GM21360 (cell line): Measurements from ENCODE around the gene ZBED6.
"Not testable (repeated sequence)": the region's sequence is repeated elsewhere in the genome, so short reads cannot be mapped to it uniquely, and the experiment has no call there.

Experiments
- ATAC-seq: cut with Tn5 transposase; IDR thresholded peaks from one replicate; pipeline ENCODE4 v1.9.1; 2021; ENCODE audit warnings: mild to moderate bottlenecking, moderate library complexity; ENCODE audit not compliant: unreplicated experiment

The ZBED6 gene, protein sequence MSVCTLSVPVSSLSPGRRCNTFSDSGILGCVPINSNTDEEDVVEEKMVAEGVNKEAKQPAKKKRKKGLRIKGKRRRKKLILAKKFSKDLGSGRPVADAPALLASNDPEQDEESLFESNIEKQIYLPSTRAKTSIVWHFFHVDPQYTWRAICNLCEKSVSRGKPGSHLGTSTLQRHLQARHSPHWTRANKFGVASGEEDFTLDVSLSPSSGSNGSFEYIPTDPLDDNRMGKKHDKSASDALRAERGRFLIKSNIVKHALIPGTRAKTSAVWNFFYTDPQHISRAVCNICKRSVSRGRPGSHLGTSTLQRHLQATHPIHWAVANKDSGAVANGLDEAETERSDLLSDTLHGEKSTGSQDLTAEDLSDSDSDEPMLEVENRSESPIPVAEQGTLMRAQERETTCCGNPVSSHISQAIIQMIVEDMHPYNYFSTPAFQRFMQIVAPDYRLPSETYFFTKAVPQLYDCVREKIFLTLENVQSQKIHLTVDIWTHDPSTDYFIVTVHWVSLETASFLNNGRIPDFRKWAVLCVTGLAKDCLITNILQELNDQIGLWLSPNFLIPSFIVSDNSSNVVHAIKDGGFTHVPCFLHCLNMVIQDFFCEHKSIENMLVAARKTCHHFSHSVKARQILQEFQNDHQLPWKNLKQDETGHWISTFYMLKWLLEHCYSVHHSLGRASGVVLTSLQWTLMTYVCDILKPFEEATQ (N-terminal part only)

DNA sequence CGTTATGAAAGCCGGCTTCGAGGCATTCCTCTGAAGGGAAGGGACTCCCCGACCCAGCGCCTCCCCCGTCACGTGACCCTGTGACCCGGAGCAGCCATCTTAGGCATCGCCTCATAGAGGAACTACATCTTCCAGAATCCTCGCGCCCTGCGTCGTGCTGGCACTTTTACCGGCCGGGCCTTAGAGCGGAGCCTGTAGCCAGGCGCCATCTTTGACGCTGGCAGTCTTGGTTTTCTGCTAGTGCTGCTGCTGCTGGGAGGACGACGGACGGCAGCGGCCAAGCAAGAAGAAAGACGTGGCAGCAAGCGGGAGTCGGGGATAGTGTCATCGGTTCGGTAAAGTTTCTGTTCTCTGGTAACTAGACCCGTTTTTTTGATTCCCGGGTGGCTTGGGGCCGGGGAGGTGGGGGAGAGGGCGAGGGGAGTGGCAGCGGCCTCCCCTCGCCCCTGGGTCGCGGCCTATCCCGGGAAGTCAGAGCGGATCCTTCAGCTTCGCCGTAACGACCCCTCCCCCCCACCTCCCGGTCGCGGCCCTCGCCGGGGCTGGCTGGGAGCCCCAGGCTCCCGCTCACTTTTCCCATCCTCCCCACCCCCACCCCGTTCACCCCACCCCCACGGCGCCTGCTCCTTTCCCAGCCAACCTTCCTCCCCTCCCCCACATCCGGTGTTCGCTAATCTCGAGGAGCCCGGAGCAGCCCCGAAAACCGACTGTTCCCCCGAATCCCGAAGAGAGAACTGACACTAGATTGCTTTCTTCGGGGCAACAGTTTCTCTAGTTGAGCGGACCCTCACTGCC is at the start of gene ZBED6, which contains the start of gene ZC3H11A:
Gene ZBED6 (plus strand): TSS at position 183 of the 795 bp plus-strand sequence. CDS start 1,900 bp downstream, outside the sequence.
Gene ZC3H11A (plus strand): TSS at position 183 of the 795 bp plus-strand sequence. CDS start 21,448 bp downstream, outside the sequence.
- peak; percentile 95 for ATAC-seq

GRCh38 chr1:203746281-203746680 is 49.1 kb upstream of the ZBED6 start:
- no peak for ATAC-seq

DNA sequence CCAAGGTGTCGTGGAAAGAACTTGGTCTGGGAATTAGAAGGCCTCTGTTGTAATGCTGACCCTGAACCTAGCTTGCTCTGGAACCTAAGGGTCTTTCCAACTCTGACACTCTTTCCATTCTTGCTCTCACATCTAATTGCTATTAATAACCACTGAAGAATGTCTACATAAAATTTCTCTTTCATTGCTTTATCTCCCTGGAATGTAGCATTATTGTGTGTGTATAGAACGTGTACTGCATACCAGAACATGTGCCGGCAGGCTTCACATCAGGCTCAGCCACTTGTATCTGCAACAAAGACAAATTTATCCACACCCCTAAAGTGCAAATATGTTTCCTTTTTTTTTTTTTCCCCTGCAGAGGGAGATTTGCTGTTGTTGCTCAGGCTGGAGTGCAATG is 44.4 kb upstream of the ZBED6 start:
- no peak for ATAC-seq

DNA sequence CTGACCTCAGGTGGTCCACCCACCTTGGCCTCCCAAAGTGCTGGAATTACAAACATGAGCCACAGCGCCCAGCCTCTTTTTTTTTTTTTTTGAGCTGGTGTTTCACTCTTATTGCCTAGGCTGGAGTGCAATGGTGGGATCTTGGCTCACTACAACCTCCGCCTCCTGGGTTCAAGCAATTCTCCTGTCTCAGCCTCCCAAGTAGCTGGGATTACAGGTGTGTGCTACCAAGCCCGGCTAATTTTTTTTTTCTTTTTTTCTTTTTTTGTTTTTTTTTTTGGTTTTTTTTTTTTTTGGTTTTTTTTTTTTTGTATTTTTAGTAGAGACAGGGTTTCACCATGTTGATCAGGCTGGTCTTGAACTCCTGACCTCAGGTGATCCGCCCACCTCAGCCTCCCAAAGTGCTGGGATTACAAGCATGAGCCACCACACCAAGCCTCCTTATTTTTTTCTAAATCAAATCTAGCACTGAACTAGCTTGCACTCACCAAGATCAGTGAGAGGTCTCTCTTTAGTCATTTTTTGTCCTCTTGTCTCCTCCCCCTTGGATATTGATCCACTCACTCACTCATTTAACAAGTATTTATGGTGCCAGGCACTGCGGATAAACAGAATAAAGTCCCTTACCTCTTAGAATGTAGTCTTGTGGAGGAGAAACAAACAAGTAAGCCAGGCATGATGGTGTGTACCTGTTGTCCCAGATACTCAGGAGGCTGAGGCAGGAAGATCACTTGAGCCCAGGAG is 43.6 kb upstream of the ZBED6 start:
- not testable (repeated sequence) for ATAC-seq

DNA sequence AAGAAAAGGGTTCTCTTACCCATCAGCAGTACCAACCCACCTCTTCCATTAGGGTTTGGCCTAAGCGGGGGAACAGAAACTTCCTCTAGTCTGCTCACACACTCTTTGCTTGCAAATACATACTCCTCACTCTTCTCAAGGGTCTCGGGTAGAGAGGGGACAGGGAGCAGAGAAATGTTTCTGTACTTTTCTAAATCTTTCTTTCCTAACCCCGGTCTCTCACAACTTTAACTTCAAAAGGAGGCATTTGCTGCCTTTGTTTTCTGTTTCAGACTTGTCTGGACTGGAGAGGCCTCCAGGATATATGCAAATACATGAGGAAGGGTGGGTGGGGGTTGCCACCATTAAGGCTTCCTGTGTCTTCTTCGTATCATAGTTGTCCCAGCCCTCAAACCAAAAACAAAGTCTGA is 41.0 kb upstream of the ZBED6 start:
- ATAC-seq = no peak

DNA sequence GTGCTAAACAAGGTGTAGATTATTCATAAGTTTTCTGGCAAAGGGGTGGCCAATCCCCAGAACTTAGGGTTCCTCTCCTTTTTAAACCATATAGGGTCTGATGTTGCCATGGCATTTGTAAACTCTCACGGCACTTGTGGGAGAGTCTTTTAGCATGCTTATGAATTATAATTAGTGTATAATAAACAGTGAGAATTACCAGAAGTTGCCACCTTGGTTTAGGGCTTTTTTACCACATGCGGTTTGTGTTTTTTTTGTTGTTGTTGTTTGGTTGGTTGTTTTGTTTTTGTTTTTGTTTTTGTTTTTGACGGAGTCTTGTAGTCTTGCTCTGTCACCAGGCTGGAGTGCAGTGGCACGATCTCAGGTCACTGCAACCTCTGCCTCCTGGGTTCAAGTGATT is 39.4 kb upstream of the ZBED6 start:
- ATAC-seq = no peak

DNA sequence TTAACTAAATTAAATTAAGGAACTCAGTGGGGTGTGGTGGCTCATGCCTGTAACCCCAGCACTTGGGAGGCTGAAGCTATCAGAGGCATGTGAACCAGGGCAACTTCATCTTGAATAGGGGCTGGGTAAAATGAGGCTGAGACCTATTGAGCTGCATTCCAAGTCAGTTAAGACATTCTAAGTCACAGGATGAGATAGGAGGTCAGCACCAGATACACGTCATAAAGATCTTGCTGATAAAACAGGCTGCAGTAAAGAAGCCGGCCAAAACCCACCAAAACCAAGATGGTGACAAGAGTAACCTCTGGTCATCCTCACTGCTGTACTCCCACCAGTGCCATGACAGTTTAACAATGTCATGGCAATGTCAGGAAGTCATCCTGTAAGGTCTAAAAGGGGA is 36.7 kb upstream of the ZBED6 start:
- not testable (repeated sequence) for ATAC-seq

- no peak for ATAC-seq
Measured at GRCh38 chr1:203760506-203760905, 34.9 kb upstream of the ZBED6 start.

DNA sequence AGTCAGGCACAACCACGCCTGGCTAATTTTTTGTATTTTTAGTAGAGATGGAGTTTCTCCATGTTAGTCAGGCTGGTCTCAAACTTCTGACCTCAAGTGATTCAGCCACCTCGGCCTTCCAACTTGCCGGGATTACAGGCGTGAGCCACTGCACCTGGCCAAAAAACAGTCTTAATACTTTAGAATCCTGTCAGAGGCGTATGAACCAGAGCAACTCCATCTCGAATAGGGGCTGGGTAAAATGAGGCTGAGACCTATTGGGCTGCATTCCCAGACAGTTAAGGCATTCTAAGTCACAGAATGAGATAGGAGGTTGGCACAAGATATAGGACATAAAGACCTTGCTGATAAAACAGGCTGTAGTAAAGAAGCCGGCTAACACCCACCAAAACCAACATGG is 33.5 kb upstream of the ZBED6 start:
- ATAC-seq = not testable (repeated sequence)

DNA sequence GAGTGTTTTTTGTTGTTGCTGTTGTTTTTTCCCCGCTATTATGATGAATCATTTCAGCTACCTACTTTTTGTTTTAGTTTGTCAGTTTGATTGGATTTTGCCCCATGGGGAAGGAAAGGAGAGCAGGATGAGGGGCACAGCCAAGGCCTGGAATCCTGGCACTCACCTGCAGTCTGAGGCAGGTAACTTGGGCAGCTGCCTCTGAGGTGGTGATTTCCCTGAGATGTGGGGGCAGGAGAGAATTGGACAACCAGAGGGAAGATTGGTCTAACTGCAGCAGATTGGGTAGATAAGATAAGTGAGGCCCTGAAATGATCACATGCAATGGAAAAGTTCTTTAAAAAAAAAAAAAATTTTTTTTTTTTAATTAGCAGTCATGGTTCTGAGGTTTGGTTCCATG is 31.9 kb upstream of the ZBED6 start:
- no peak for ATAC-seq

DNA sequence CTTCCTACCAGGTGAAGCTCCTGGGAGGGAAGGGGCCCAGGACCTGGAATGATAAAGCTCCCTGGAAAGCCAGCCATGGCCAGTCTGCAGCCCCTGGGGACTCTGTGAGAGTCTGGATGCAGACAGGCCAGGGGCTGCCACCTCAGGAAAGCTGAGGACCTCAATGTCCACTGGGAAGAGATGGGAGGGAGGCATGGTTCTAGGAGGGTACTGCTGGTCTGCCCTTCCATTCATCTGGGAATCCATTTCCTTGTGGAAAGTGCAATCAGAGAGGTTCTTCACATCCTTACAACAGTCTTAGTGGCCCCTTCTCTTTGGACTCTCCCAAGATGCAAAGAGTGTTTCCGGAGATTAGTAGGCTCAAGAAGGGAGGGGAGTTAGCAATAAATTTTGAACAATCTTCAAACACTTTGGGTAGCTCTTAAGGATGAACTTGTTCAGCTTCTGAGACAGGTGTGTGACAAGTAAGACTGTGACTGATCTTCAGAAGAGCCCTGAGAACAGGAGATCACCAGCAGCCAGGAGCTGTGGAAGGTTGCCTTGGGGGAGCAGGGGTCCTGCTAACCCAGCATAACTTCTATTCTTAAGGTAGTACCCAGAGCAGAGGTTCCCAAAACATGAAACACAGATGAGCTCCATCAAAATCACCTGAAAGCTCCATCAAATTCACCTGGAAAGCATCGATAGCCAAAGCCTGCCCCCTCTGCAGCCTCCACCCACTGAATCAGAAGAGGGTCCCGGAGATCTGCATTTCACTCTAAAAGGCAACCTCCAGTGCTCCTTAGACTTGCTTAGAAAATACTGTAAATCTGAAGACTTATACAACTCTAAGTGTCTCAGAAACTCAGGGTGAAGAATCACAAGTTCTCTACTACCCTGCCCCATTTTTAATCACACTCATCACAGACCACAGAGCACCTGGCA is 31.1 kb upstream of the ZBED6 start:
- no peak for ATAC-seq

GRCh38 chr1:203765029-203765837 is 30.2 kb upstream of the ZBED6 start, which contains the start of gene LAX1:
TSS of gene LAX1 (plus strand) at chr1:203765183. CDS start at chr1:203765566, 383 bp downstream.
- ATAC-seq = no peak

GRCh38 chr1:203768256-203768655 is 27.2 kb upstream of the ZBED6 start:
- no peak for ATAC-seq

DNA sequence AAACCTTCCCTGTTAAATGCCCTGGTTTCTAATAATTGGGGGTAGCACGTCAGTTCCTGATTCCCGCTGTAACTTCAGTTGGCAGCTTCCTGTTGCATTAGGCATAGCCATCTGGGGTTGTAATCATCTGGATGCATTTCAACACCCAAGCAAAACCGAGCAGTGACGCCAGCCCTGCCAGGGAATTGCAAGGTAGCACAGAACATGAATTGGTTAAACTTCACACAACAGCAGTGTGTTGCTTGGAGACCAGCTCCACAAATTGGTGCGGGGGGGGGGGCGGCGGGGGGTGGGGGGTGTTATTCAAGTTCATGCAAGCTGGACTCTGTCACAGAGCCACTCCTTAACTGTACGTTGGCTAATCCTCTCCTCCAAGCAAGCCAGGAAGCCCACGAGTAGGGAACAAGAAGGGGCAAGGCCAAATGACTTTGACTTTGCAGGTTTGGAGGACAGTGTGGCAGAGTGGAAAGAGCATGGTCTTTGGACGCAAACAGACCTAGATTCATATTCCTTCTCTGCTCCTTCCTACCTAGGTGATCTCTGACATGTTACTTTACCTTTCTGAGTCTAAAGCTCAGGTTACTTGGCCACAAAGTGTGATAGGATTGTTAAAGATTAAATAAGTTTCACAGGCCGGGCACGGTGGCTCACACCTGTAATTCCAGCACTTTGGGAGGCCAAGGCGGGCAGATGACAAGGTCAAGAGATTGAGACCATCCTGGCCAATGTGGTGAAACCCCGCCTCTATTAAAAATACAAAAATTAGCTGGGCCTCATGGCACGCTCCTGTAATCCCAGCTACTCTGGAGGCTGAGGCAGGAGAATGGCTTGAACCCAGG is 25.7 kb upstream of the ZBED6 start:
- no peak for ATAC-seq

DNA sequence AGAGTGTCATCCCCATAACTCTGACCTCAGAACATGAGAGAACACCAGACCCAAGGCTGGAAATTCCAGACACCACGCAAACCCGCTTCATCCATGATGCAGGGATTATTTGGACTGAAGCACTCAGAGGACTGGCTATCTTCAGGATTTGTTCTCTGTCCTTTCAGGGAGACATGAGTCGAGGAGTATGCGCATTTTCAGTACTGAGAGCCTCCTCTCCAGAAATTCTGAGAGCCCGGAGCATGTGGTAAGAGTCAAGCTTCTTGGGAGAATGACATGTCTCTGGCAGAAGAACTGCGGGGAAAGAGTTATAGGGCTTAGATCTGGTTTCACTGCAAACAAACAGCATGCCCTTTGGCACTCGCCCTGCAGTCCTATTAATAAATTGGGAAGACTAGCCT is 23.5 kb upstream of the ZBED6 start:
- ATAC-seq = no peak

DNA sequence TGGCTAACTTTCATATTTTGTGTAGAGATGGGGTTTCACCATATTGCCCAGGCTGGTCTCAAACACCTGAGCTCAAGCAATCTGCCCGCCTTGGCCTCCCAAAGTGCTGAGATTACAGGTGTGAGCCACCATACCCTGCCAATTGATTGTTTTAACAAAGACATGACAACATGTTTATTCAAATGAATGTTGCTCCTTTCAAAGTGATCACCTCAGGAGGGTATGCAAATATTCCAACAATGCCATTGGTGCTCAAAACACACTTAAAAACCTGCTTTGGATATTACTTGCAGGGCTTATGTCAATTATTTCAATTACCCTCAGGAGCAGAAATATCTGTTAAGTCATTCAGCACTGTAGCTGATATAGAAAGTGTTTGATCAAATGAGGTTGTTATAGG is 22.6 kb upstream of the ZBED6 start:
- ATAC-seq = no peak

DNA sequence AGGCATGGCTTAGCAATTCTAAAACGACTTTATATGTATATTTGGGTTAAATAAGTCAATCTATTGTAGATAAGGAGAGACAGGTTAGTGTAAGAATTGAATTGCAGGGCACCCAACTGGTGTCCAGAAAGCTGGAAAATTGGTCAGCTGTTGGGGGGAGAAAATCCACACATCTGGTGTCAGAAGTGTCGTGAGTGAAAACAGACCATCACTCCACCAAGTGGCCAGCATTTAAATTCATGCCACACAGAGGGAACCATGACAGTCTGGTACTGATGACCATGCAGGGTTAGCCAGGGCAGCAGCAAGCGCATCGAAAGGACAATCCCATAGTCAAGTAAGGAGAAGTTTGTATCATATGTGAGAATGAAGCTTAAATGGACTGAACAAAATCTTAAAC is 18.8 kb upstream of the ZBED6 start:
- no peak for ATAC-seq

DNA sequence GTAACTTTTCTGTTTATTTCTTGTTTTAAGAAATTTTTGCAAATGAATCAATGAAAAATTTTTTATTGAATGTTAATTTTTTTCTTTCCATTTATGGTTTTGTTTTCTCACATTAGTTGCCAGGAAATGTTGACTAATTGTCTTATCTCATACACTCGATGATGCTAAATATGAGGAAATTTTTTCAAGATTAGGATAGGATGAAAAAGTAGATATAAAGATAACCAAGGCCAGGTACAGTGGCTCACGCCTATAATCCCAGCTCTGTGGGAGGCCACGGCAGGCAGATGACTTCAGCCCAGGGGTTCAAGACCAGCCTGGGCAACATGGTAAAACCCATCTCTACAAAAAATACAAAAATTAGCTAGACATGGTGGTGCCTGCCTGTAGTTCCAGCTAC is 17.8 kb upstream of the ZBED6 start:
- ATAC-seq = no peak
